GM18951 (cell line): Measurements from ENCODE around the gene TM7SF2.

Experiments used
- POLR2A ChIP-seq: IDR thresholded peaks from 4 replicates; pipeline ENCODE4 v1.6.1; 2011; ENCODE audit warnings: mild to moderate bottlenecking; ENCODE audit not compliant: insufficient read length, insufficient read depth; ENCODE audit errors: extremely low read depth
- in situ Hi-C: fragments of 300-500 bp; cut with MboI; formaldehyde crosslinking; loops from one replicate; pipeline ENCODE4 v1.12.0; 2022; ENCODE audit warnings: low sequenced_read_pairs, mixed read lengths, inconsistent platforms; ENCODE audit not compliant: unreplicated experiment

TM7SF2 gene

DNA sequence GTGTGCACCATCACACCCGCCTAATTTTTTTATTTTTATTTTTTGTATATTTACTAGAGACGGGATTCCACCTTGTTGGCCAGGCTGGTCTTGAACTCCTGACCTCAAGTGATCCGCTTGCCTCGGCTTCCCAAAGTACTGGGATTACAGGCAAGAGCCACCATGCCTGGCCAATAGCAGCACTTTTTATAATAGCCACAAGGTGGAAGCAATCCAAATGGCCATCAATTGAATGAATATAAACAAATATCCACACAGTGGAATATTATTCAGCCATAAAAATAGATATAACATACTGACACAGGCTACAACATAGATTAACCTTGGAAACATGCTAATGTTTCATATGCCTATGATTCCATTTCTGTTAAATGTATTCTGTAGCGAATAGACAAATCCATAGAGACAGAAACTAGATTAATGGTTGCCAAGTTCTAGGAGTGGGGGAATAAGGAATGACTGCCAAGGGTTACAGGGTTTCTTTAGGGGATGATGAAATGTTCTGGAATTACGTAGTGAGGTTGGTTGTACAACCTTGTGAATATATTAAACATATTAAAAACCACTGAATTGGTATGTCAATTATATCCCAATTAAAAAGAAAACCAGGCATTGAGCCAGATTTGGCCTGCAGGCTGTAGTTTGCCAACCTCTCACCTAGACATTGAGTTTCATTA, 10.9 kb upstream of the TM7SF2 start:
- TF ChIP-seq POLR2A, result no peak
- in situ Hi-C loops, result no loop called here

DNA sequence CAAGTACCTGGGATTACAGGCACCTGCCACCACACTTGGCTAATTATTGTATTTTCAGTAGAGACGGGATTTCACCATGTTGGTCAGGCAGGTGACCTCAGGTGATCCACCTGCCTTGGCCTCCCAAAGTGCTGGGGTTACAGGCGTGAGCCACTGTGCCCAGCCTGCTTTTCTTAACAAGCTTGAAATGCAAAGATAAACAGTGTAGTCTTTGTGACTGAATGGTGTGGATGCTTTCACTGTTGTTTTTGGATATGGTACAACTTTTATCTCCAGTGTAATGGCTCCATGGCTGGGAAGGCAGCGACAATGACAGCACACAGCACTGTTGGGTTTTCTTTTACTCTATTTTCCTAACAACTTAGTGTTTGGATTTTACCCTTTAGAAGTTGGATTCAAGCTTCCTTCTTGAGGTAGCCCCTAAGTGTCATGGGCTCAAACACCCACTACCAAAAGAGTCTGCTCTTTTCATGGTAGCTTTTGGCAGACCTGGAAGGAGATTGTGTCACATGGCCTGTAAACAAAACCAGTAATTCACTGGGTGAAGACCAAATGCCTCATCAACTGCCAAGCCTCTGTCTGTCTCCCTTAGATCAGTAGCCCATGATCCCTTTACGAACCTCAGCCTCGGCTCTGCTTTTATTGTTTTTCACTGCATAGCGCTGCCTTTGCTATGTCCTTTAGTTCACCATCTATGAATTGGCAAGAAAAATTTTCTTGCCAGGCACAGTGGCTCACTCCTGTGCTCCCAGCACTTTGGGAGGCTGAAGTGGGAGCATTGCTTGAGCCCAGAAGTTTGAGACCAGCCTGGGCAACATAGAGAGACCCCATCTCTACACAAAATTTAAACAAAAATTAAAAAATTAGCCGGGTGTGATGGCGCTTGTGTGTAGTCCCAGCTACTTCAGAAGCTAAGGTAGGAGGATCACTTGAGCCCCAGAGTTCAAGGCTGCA, 9.3 kb upstream of the TM7SF2 start:
- in situ Hi-C loops, result no loop called here
- no peak for TF ChIP-seq POLR2A

DNA sequence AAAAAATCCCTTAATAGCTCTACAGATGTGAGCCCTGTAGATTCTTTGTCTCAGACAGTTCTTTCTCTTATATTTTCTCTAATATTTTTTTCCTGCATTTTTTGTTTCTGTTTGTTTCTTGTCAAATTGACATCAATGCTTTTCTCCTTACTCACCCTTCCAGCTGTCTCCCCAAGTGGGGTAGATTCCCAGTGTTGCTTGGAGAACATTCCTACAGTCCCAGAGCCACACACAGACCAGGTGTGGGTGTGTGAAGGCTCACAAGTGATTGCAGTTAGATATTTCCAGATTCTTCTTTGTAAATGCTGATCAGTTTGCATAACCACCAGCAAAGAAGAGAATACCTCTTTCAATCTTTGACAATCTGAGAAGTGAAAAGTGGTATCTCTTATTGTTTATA, 8.2 kb upstream of the TM7SF2 start:
- no peak for TF ChIP-seq POLR2A
- in situ Hi-C loops, result no loop called here

DNA sequence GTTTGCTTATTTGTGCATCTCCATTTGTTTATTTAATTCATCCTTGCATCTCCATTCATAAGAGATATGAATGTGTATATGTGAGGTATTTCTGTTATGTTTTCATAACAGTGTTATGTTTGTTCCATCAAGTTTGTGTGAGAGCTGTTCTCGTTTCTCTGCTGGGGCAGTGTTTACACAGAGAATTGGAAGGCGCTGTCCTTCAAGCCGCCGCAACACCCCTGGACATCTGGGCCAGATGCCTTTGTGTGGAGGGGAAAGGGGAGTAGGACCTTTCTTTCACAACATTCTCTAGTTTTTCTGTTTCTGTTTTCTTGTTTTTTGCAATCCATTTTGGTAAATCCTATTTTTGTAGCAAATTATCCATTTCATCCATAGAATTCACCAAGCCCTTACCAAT, 7.0 kb upstream of the TM7SF2 start:
- in situ Hi-C loops, result no loop called here
- TF ChIP-seq POLR2A, result no peak

DNA sequence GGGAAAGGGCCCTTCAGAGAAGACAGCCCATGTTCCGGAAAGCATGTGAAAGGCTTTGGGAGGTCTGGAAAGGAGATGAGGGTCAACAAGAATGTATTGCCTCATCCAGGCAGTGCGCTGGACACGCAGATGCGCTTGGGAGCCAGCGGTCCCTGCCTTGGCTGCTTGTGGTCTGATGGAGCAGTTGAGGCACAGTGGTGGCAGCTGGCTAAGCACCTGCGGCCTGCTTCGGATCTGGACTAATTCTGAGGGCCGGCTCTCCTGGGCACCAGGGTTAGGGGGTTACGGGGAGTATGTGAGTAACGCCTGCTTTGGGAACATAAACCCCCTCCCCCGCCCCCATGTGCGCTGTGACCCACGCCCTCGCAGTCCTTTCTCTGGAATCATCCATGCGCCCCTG, 4.6 kb upstream of the TM7SF2 start:
- TF ChIP-seq POLR2A, result no peak
- in situ Hi-C loops, result no loop called here

DNA sequence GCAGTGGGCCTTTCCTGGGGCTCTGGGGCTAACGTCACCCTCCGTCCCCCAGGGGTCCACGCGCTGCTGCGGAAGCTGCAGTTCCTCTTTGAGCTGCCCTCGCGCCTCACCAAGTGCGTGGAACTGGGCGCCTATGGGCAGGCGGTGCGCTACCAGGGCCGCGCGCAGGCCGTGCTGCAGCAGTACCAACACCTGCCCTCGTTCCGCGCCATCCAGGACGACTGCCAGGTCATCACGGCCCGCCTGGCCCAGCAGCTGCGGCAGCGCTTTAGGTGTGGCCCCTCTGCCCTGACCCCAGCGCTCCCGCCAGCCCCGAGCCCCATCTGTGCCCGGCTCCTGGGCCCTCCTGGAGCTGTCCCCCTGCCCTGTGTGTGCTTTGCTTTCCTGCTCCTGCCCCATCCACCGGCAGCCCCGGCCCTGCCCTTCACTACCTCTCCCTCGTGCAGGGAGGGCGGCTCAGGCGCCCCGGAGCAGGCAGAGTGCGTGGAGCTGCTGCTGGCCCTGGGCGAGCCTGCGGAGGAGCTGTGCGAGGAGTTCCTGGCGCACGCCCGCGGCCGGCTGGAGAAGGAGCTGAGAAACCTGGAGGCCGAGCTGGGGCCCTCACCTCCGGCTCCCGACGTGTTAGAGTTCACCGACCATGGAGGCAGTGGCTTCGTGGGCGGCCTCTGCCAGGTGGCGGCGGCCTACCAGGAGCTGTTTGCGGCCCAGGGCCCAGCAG, 3.8 kb upstream of the TM7SF2 start:
- TF ChIP-seq POLR2A, result no peak
- in situ Hi-C loops, result no loop called here

DNA sequence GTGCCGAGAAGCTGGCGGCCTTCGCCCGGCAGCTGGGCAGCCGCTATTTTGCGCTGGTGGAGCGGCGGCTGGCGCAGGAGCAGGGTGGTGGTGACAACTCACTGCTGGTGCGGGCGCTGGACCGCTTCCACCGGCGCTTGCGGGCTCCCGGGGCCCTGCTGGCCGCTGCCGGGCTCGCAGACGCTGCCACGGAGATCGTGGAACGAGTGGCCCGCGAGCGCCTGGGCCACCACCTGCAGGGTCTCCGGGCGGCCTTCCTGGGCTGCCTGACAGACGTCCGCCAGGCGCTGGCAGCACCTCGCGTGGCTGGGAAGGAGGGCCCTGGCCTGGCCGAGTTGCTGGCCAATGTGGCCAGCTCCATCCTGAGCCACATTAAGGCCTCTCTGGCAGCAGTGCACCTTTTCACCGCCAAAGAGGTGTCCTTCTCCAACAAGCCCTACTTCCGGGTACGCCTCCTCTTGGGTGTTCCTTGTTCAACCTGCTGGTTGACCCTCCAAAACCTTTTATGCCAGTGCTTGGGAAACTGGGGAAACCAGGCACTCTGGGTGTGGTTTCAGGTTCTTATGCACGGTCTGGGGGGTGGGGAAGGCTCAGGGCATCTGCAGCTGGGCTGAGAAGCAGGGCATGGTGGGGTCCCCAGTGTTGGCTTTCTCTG, 3.1 kb upstream of the TM7SF2 start:
- no peak for TF ChIP-seq POLR2A
- in situ Hi-C loops, result no loop called here

DNA sequence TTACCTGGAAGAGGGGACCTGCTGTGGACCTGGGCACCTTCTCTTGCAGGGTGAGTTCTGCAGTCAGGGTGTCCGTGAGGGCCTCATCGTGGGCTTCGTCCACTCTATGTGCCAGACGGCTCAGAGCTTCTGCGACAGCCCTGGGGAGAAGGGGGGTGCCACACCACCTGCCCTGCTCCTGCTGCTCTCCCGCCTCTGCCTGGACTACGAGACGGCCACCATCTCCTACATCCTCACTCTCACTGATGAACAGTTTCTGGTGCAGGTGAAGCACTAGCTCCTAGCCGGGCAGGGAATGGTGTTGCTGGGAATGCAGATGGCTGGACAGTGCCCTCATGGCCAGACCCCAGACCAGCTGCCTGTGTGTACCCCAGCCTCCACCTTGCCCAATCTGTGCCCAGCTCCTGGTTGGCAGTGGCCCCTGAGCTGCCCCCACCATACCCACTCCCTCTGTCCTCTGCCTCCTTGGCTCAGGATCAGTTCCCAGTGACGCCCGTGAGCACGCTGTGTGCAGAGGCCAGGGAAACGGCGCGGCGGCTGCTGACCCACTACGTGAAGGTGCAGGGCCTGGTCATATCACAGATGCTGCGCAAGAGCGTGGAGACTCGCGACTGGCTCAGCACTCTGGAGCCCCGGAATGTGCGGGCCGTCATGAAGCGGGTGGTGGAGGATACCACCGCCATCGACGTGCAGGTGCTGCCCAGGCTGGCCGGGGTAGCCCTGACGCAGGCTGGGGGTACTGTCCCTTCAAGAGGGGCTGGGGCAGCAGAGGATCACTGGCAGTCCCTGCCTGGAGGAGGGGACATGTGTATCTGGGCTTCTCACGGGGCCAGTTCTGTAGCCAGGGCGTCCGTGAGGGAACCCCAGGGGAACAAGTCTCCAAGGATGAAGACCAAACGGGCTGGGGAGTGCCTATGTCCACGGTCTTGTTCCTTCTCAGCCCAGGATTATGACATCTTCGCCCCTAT, 2.2 kb upstream of the TM7SF2 start:
- no peak for TF ChIP-seq POLR2A
- in situ Hi-C loops, result no loop called here

DNA sequence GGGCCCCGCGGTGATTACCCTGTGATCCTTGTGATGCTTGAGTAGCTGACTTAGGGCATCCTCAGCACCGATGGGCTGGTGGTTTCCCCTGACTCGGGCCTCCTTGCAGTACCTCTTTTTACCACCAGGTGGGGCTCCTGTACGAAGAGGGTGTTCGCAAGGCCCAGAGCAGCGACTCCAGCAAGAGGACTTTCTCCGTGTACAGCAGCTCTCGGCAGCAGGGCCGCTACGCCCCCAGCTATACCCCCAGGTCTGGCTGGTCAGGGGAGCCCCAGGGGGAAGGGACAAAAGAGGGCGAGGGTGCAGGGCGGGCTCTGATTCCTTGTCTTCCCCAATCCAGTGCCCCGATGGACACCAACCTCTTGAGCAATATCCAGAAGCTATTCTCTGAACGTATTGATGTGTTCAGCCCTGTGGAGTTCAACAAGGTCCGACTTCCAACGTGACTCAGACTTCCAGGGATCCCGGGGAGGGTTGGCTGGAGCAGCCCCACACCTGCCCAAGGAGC, 1.3 kb upstream of the TM7SF2 start:
- in situ Hi-C loops, result no loop called here
- no peak for TF ChIP-seq POLR2A

DNA sequence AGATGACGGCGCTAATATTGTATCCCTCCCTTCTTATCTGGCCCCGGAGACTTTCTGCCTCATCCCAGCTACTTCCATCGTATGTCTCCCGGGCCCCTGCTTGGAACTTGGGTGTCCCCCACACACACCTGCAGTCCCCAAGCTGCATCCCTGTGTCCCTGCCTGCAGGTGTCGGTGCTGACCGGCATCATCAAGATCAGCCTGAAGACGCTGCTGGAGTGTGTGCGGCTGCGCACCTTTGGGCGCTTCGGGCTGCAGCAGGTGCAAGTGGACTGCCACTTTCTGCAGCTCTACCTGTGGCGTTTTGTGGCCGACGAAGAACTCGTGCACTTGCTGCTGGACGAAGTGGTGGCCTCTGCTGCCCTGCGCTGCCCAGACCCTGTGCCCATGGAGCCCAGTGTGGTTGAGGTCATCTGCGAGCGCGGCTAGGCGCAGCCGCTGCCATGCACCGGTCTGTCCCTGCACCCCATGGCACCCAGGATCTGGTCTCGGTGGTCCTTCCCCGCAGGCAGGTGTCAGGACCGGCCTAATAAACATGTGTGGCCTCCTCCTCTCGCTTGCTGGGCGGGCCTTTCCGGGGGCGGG, 421 bp upstream of the TM7SF2 start:
- in situ Hi-C loops, result no loop called here

DNA sequence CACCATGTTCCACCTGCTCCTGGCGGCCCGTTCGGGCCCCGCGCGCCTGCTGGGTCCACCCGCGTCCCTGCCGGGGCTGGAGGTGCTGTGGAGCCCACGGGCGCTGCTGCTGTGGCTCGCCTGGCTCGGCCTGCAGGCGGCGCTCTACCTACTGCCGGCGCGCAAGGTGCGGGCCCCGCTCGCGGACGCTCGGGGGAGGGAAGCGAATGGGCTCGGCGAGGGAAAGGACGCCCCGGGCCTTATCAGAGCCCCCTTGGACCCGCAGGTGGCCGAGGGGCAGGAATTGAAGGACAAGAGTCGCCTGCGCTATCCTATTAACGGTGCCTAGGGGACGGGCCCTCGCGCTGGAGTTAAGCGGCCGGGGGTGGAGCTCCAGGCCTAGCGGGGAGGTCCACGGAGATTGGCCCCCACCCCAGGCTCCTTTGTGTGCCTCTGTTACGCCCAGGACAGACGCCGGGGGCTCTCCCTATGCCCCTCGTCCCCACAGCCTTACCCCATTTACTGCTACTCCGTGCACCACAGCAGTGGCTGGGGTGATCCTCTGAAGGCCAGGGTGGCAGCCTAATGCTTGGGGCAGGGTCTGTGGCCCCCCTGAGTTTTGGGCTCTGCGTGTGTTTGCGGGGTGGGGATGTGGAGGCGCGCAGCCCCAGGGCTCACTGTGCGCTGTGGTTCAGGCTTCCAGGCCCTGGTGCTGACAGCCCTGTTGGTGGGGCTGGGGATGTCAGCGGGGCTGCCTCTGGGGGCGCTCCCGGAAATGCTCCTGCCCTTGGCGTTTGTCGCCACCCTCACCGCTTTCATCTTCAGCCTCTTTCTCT, 1.1 kb downstream of the TM7SF2 start:
- TF ChIP-seq POLR2A, result no peak
- in situ Hi-C loops, result no loop called here

More for the DNA sequence above, 421 bp upstream of the TM7SF2 start:
- TF ChIP-seq POLR2A, result no peak

DNA sequence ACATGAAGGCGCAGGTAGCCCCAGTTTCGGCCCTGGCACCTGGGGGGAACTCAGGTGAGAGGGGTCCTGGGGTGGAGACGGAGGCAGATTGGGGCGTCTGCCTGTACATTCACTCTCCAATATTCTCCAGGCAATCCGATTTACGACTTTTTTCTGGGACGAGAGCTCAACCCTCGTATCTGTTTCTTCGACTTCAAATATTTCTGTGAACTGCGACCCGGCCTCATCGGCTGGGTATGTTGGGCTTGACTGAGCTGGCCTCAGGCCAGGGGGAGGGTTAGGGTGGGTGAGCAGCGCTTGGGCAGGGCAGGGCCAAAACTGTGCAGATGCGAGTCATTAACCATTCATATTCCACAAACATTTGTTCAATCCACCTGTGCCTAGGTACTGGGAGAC, 1.7 kb downstream of the TM7SF2 start:
- in situ Hi-C loops, result no loop called here

More for the DNA sequence above, 1.7 kb downstream of the TM7SF2 start:
- TF ChIP-seq POLR2A, result no peak
